SK-N-SH treated with all-trans-retinoic acid at 6 μM for 48 hours (cell line): Measurements from ENCODE around the gene GSTA2.
"Not testable (repeated sequence)": the region's sequence is repeated elsewhere in the genome, so short reads cannot be mapped to it uniquely, and the experiment has no call there.

ENCODE experiments used
- ATAC-seq: fragments of 200-7000 bp; cut with Tn5 transposase; 3 replicates; pipeline ENCODE4 v1.9.1; 2020; ENCODE audit warnings: mild to moderate bottlenecking, moderate library complexity
- ARNTL ChIP-seq: fragments of 450-650 bp; formaldehyde crosslinking; IDR thresholded peaks from 2 replicates; pipeline ENCODE4 v1.5.0; 2020; ENCODE audit warnings: low read depth, mild to moderate bottlenecking, moderate library complexity, borderline replicate concordance
- BACH2 ChIP-seq: fragments of 250-450 bp; sonication (Bioruptor Pico); IDR thresholded peaks from 2 replicates; pipeline ENCODE4 v1.9.0; 2021; ENCODE audit warnings: mild to moderate bottlenecking, borderline replicate concordance
- CREB5 ChIP-seq: fragments of 250-450 bp; sonication (Bioruptor Pico); IDR thresholded peaks from 2 replicates; pipeline ENCODE4 v1.5.1; 2020; ENCODE audit warnings: low read depth, mild to moderate bottlenecking, moderate library complexity
- CSDC2 ChIP-seq: fragments of 250-450 bp; sonication (Bioruptor Pico); IDR thresholded peaks from 2 replicates; pipeline ENCODE4 v1.5.0; 2020; ENCODE audit warnings: mild to moderate bottlenecking, moderate library complexity
- CSRNP3 ChIP-seq: fragments of 250-450 bp; sonication (Bioruptor Pico); IDR thresholded peaks from 2 replicates; pipeline ENCODE4 v1.5.1; 2021; ENCODE audit warnings: mild to moderate bottlenecking, moderate library complexity
- ESRRG ChIP-seq: fragments of 250-450 bp; sonication (Bioruptor Pico); IDR thresholded peaks from 2 replicates; pipeline ENCODE4 v1.6.1; 2021; ENCODE audit warnings: mild to moderate bottlenecking
- GLIS3 ChIP-seq: fragments of 250-450 bp; sonication (Bioruptor Pico); IDR thresholded peaks from 2 replicates; pipeline ENCODE4 v1.5.0; 2020; ENCODE audit warnings: mild to moderate bottlenecking, moderate library complexity
- ISL1 ChIP-seq: fragments of 250-450 bp; sonication (Bioruptor Pico); IDR thresholded peaks from 2 replicates; pipeline ENCODE4 v2.1.2; 2022; ENCODE audit warnings: mild to moderate bottlenecking, moderate library complexity
- OSR1 ChIP-seq: fragments of 250-450 bp; sonication (Bioruptor Pico); IDR thresholded peaks from 2 replicates; pipeline ENCODE4 v1.8.0; 2022; ENCODE audit warnings: moderate library complexity, mild to moderate bottlenecking, inconsistent platforms
- PATZ1 ChIP-seq: fragments of 250-450 bp; sonication (Bioruptor Pico); IDR thresholded peaks from 2 replicates; pipeline ENCODE4 v1.8.0; 2020; ENCODE audit warnings: mild to moderate bottlenecking, moderate library complexity, borderline replicate concordance
- POU6F1 ChIP-seq: fragments of 250-450 bp; sonication (Bioruptor Pico); IDR thresholded peaks from 2 replicates; pipeline ENCODE4 v1.8.0; 2021; ENCODE audit warnings: low read depth, mild to moderate bottlenecking, moderate library complexity, borderline replicate concordance
- RARB ChIP-seq: fragments of 250-450 bp; sonication (Bioruptor Pico); IDR thresholded peaks from 2 replicates; pipeline ENCODE4 v1.8.0; 2021; ENCODE audit warnings: mild to moderate bottlenecking, moderate library complexity
- SNAI2 ChIP-seq: fragments of 250-450 bp; sonication (Bioruptor Pico); IDR thresholded peaks from 2 replicates; pipeline ENCODE4 v1.5.0; 2020; ENCODE audit warnings: mild to moderate bottlenecking, moderate library complexity
- TCF4 ChIP-seq: fragments of 250-450 bp; sonication (Bioruptor Pico); IDR thresholded peaks from 2 replicates; pipeline ENCODE4 v1.8.0; 2021; ENCODE audit warnings: mild to moderate bottlenecking, moderate library complexity, borderline replicate concordance
- TOX ChIP-seq: fragments of 250-450 bp; sonication (Bioruptor Pico); IDR thresholded peaks from 2 replicates; pipeline ENCODE4 v1.8.0; 2021; ENCODE audit warnings: mild to moderate bottlenecking, moderate library complexity, borderline replicate concordance
- TSHZ2 ChIP-seq: fragments of 250-450 bp; sonication (Bioruptor Pico); IDR thresholded peaks from 2 replicates; pipeline ENCODE4 v1.5.0; 2020; ENCODE audit warnings: mild to moderate bottlenecking, moderate library complexity
- ZC3H10 ChIP-seq: fragments of 250-450 bp; sonication (Bioruptor Pico); IDR thresholded peaks from 2 replicates; pipeline ENCODE4 v1.5.1; 2021; ENCODE audit warnings: mild to moderate bottlenecking, moderate library complexity
- ZFP30 ChIP-seq: fragments of 450-650 bp; formaldehyde crosslinking; IDR thresholded peaks from 2 replicates; pipeline ENCODE4 v1.5.0; 2022; ENCODE audit warnings: mild to moderate bottlenecking, moderate library complexity
- ZNF565 ChIP-seq: fragments of 450-650 bp; formaldehyde crosslinking; conservative IDR thresholded peaks from 2 replicates; pipeline ENCODE4 v1.5.0; 2020; ENCODE audit warnings: low read depth, mild to moderate bottlenecking, moderate library complexity
- ZNF70 ChIP-seq: fragments of 450-650 bp; formaldehyde crosslinking; IDR thresholded peaks from 2 replicates; pipeline ENCODE4 v1.5.0; 2020; ENCODE audit warnings: mild to moderate bottlenecking, moderate library complexity
- ZNF8 ChIP-seq: fragments of 450-650 bp; formaldehyde crosslinking; IDR thresholded peaks from 2 replicates; pipeline ENCODE4 v1.5.0; 2020; ENCODE audit warnings: mild to moderate bottlenecking, moderate library complexity

Gene GSTA2

GRCh38 chr6:52749556-52750152 is 13.6 kb downstream of the GSTA2 start:
- no peak for TF ChIP-seq BACH2 (CRISPR knock-in tag)
- no peak for TF ChIP-seq SNAI2 (CRISPR knock-in tag)
- TF ChIP-seq OSR1 (CRISPR knock-in tag), result no peak
- TF ChIP-seq TCF4, result no peak
- TF ChIP-seq RARB, result no peak
- TF ChIP-seq ZNF8 (CRISPR knock-in tag), result no peak
- TF ChIP-seq ZFP30 (CRISPR knock-in tag), result no peak

GRCh38 chr6:52747301-52747700 is 16.0 kb downstream of the GSTA2 start:
- ATAC-seq, result not testable (repeated sequence)

More at GRCh38 chr6:52749556-52750152, 13.6 kb downstream of the GSTA2 start:
- ATAC-seq, result no peak

GRCh38 chr6:52746213-52746612 is 17.1 kb downstream of the GSTA2 start:
- no peak for ATAC-seq
- TF ChIP-seq CREB5 (CRISPR knock-in tag) (no peak), ZFP30 (CRISPR knock-in tag) (no peak), POU6F1 (no peak), RARB (no peak), SNAI2 (CRISPR knock-in tag) (no peak), OSR1 (CRISPR knock-in tag) (no peak), CSRNP3 (no peak), ZNF565 (CRISPR knock-in tag) (no peak), ZNF70 (CRISPR knock-in tag) (no peak), ZC3H10 (CRISPR knock-in tag) (no peak), TSHZ2 (CRISPR knock-in tag) (no peak), BACH2 (CRISPR knock-in tag) (no peak), GLIS3 (CRISPR knock-in tag) (no peak), TOX (CRISPR knock-in tag) (no peak), ESRRG (CRISPR knock-in tag) (no peak), ARNTL (no peak), PATZ1 (CRISPR knock-in tag) (no peak), TCF4 (no peak), CSDC2 (CRISPR knock-in tag) (no peak), ISL1 (CRISPR knock-in tag) (no peak)
- TF ChIP-seq, all 23 proteins: peak for 0
